Measurements from ENCODE around the gene CYB561.

Gene CYB561

DNA sequence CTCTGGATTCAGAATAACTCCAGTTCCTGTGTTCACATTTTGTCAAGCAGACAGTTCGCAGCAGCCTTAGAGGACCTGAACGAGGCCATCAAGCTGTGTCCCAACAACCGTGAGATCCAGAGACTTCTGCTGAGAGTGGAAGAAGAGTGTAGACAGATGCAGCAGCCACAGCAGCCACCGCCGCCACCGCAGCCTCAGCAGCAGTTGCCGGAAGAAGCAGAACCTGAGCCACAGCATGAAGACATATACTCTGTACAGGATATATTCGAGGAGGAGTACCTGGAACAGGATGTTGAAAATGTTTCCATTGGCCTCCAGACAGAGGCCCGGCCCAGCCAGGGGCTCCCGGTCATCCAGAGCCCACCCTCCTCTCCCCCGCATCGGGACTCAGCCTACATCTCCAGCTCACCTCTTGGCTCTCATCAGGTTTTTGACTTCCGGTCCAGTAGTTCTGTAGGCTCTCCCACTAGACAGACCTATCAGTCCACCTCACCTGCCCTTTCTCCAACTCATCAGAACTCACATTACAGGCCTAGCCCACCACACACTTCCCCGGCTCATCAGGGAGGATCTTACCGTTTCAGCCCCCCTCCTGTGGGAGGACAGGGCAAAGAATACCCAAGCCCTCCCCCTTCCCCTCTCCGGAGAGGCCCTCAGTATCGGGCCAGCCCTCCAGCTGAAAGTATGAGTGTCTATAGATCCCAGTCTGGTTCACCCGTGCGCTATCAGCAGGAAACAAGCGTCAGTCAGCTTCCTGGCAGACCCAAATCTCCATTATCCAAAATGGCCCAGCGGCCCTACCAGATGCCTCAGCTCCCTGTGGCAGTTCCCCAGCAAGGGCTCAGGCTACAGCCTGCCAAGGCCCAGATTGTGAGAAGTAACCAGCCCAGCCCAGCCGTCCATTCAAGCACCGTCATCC lies 25.9 kb downstream of the CYB561 start:
- H3K4me3 ChIP-seq (ENCODE audit: low read depth, low read length) = no peak overlapping the region
- TF ChIP-seq, protein P1, sequence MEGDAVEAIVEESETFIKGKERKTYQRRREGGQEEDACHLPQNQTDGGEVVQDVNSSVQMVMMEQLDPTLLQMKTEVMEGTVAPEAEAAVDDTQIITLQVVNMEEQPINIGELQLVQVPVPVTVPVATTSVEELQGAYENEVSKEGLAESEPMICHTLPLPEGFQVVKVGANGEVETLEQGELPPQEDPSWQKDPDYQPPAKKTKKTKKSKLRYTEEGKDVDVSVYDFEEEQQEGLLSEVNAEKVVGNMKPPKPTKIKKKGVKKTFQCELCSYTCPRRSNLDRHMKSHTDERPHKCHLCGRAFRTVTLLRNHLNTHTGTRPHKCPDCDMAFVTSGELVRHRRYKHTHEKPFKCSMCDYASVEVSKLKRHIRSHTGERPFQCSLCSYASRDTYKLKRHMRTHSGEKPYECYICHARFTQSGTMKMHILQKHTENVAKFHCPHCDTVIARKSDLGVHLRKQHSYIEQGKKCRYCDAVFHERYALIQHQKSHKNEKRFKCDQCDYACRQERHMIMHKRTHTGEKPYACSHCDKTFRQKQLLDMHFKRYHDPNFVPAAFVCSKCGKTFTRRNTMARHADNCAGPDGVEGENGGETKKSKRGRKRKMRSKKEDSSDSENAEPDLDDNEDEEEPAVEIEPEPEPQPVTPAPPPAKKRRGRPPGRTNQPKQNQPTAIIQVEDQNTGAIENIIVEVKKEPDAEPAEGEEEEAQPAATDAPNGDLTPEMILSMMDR (IDR thresholded peaks at IDR 0.05; ENCODE audit: borderline replicate concordance, insufficient read depth, low read depth, low read length) = no peak

DNA sequence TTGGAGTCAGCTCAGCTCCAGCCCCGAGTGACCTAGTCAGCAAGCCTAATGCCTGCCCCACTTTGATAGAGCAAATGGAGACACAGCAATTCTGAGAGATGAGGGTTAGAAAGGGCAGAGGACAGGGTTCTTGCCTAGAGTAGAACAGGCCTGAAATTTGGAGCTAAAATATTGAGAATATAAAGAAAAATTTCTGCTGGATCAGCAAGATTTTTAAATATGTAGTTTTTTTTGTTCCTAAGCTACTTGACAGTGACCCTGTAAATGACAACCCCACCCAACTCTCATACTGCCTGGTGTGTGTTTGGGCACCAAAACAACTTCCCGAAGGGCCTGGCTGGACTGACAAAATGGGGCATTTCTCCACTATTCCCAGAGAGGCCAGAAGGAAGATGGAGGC lies 26.7 kb downstream of the CYB561 start:
- TF ChIP-seq, protein P1 (IDR thresholded peaks at IDR 0.05; ENCODE audit: borderline replicate concordance, insufficient read depth, low read depth, low read length) = no peak
- no peak overlapping the region for H3K4me3 ChIP-seq (ENCODE audit: low read depth, low read length)

- no peak overlapping the region for H3K4me3 ChIP-seq (ENCODE audit: low read depth, low read length)
- TF ChIP-seq, protein P1 (IDR thresholded peaks at IDR 0.05; ENCODE audit: borderline replicate concordance, insufficient read depth, low read depth, low read length) = no peak
Observed at GRCh38 chr17:63418540-63418939, 27.6 kb downstream of the CYB561 start.

DNA sequence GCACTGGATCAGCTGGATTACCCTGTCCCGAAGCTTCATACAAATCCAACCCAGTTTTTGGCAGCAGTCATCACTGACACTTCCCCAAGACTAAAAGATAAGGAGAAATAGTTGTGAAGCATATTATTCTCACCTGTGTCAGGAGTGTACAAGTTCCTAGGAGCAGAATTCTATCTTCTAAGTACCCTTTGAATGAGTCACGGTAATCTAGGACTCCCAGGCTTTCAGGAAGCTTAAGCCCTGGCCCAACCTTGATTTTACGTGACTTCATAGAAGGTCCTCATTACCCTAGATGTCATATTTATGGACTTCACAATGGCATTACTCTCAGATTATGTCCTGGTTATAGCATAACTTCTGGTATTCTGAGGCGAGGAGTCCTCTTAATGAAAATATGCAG lies 31.9 kb downstream of the CYB561 start:
- TF ChIP-seq, protein P1 (IDR thresholded peaks at IDR 0.05; ENCODE audit: borderline replicate concordance, insufficient read depth, low read depth, low read length) = no peak
- H3K4me3 ChIP-seq (ENCODE audit: low read depth, low read length) = no peak overlapping the region

DNA sequence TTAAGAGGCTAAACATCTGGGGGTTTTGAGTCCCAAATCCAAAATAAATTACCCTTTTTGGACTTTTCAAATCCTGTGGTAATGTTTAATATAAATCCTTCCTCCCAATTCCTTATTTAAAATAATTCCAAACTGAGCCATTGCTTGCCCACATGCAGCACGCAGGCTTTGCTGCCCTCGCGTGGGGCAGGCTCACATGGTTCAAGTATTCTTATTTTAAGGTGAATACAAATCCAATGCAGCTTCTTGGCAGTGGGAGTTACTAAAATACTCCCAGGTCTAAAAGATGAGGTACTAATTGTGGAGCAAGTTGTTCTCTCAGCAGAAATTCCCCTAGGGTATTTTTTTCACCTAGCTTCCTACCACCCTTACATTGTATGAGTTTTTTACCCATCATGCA lies 33.0 kb downstream of the CYB561 start:
- no peak overlapping the region for H3K4me3 ChIP-seq (ENCODE audit: low read depth, low read length)
- TF ChIP-seq, protein P1 (IDR thresholded peaks at IDR 0.05; ENCODE audit: borderline replicate concordance, insufficient read depth, low read depth, low read length) = no peak

DNA sequence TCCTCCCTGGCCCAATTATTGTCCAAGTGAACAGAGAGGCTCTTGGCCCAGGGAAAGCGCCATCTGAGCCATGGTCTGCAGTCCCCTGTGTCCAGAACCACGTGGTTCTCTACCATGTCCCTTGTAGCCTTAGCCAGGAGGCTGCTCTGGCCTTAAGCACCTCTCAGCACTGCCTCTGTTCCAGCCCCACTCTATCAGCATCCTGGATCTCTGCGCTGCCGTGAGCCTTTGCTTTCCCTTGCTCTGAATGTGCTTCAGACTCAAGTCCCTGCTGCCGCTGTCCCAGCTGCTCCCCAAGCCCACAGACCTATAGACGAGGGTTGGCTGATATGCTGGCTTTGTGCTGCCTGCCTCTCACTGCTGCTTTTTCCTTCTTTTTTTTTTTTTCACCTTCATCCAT lies 33.9 kb downstream of the CYB561 start:
- TF ChIP-seq, protein P1 (IDR thresholded peaks at IDR 0.05; ENCODE audit: borderline replicate concordance, insufficient read depth, low read depth, low read length) = no peak

DNA sequence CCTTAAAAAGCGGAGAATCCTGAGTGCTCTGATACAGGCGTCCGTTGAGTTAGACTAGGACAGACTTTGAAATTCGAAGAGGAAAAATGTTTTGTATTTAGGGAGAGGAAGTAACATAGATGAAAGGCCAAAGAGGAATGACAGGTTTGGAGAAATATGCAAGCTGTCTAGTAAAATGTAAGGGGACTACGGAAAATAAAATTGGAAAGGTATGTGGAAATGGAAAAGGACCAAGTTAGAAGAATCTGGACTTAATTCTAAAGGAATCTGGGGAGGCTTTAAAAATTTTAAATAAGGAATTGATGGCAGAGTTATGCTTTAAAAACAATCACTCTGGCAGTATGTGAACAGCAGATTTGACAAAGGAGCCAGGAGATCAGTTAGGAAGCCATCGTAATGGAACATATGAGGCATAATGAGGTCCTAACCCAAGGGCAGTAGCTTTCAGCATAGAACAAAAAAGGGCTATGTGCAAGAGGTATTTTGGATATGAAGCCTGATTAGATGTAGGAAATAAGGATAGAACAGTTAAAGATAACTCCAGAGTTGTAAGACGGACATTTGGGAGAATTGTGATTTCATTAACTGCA lies 38.3 kb downstream of the CYB561 start:
- TF ChIP-seq, protein P1 (IDR thresholded peaks at IDR 0.05; ENCODE audit: borderline replicate concordance, insufficient read depth, low read depth, low read length) = no peak
- no peak overlapping the region for H3K4me3 ChIP-seq (ENCODE audit: low read depth, low read length)

More for the DNA sequence above, 33.9 kb downstream of the CYB561 start:
- no peak overlapping the region for H3K4me3 ChIP-seq (ENCODE audit: low read depth, low read length)

All from GM12875 (cell line).